B cell (primary cell): ENCODE measurements around the gene TNNT3. TPM values are rescaled to one million over a fixed set of nuclear protein-coding genes. Genes with fewer than 3 reads are reported as not detected.

Experiments
- ATAC-seq: fragments of 200-7000 bp; cut with Tn5 transposase; one replicate; pipeline ENCODE4 v1.10.0; 2021; ENCODE audit warnings: low read depth, mild to moderate bottlenecking, moderate number of reproducible peaks, moderate library complexity
- CTCF ChIA-PET: fragments of 350-600 bp; sonication (Branson Sonifier 250); formaldehyde crosslinking; loops from one replicate; lab custom pipeline; 2021; ENCODE audit warnings: antibody characterized with exemption, inconsistent platforms; lab: Charles Lee
- POLR2A ChIA-PET: fragments of 350-600 bp; sonication (Branson Sonifier 250); formaldehyde crosslinking; loops from one replicate; lab custom pipeline; 2021; ENCODE audit warnings: antibody characterized with exemption; lab: Charles Lee
- DNase-seq: peaks from one replicate; pipeline ENCODE4 v3.0.0; 2013
- H2AFZ ChIP-seq: 2 replicates; pipeline ENCODE4 v1.6.1; 2012; ENCODE audit warnings: mild to moderate bottlenecking, low read depth, low read length; ENCODE audit not compliant: insufficient read depth, poor library complexity, severe bottlenecking
- H3K27ac ChIP-seq, 2 donors: 1 replicate in 1 of 2; 2 replicates in 1 of 2; pipeline ENCODE4 v1.5.1; 2012 to 2013; ENCODE audit warnings: low read length in 2 of 2, mild to moderate bottlenecking in 2 of 2, moderate library complexity in 1 of 2
- H3K27me3 ChIP-seq, 4 experiments: fragments of 200-600 bp in 1 of 4; sonication (generic) in 1 of 4; replicated peaks in 1 of 4; 1 replicate in 2 of 4; 2 replicates in 2 of 4; pipeline versions ENCODE4 v1.6.1 to v1.7.0; 2013 to 2016; ENCODE audit warnings: low read length in 3 of 4, mild to moderate bottlenecking in 2 of 4, mixed read lengths in 1 of 4, moderate library complexity in 1 of 4; ENCODE audit not compliant: insufficient read depth in 4 of 4, control insufficient read depth in 3 of 4; ENCODE audit errors: control extremely low read depth in 1 of 4
- H3K36me3 ChIP-seq, 2 experiments: replicated peaks in 1 of 2; 1 replicate in 1 of 2; 2 replicates in 1 of 2; pipeline versions ENCODE4 v1.6.1 to v1.7.1; 2013; ENCODE audit warnings: low read length in 1 of 2; ENCODE audit not compliant: insufficient read depth in 2 of 2, control insufficient read depth in 1 of 2; ENCODE audit errors: control extremely low read depth in 1 of 2, extremely low read depth in 1 of 2
- H3K4me1 ChIP-seq, 2 donors: fragments of 200-600 bp in 1 of 2; sonication (generic) in 1 of 2; 1 replicate in 1 of 2; 2 replicates in 1 of 2; pipeline versions ENCODE4 v1.5.1 to v1.6.1; 2013 to 2017; ENCODE audit warnings: low read length in 2 of 2; ENCODE audit not compliant: control insufficient read depth in 2 of 2, insufficient read depth in 2 of 2
- H3K4me2 ChIP-seq: replicated peaks from 2 replicates; pipeline ENCODE3; 2012; ENCODE audit warnings: mild to moderate bottlenecking, low read depth, low read length; ENCODE audit not compliant: poor library complexity, severe bottlenecking
- H3K4me3 ChIP-seq, 5 experiments: fragments of 200-600 bp in 1 of 5; sonication (generic) in 1 of 5; 1 replicate in 3 of 5; 2 replicates in 2 of 5; pipeline versions ENCODE4 v1.5.1 to v1.7.0; 2011 to 2016; ENCODE audit warnings: low read length in 4 of 5, mild to moderate bottlenecking in 4 of 5, low read depth in 2 of 5, control low read depth in 1 of 5, moderate library complexity in 1 of 5; ENCODE audit not compliant: insufficient read depth in 1 of 5; ENCODE audit errors: control extremely low read depth in 1 of 5, extremely low read depth in 1 of 5
- H3K79me2 ChIP-seq: fragments of 200-600 bp; sonication (generic); one replicate; pipeline ENCODE4 v1.6.0; 2016; ENCODE audit warnings: low read length; ENCODE audit not compliant: control insufficient read depth, insufficient read depth
- H3K9ac ChIP-seq: fragments of 200-600 bp; sonication (generic); 2 replicates; pipeline ENCODE4 v1.6.1; 2017; ENCODE audit warnings: mild to moderate bottlenecking, low read length, moderate library complexity
- H3K9me3 ChIP-seq, 3 donors: one replicate each; pipeline versions ENCODE4 v1.6.1 to v1.7.1; 2013; ENCODE audit warnings: low read length in 2 of 3; ENCODE audit not compliant: control insufficient read depth in 2 of 3, insufficient read depth in 1 of 3; ENCODE audit errors: control extremely low read depth in 1 of 3
- H4K20me1 ChIP-seq: 2 replicates; pipeline ENCODE4 v1.6.0; 2012; ENCODE audit warnings: mild to moderate bottlenecking, low read length; ENCODE audit not compliant: insufficient read depth, control insufficient read depth, poor library complexity, severe bottlenecking
- H3K27ac Mint-ChIP-seq: one replicate; pipeline ENCODE4 v1.8.0; 2021; ENCODE audit warnings: mixed read lengths
- H3K27me3 Mint-ChIP-seq: one replicate; pipeline ENCODE4 v1.8.0; 2021; ENCODE audit warnings: mixed read lengths
- H3K4me1 Mint-ChIP-seq: one replicate; pipeline ENCODE4 v1.8.0; 2021; ENCODE audit warnings: mixed read lengths
- H3K4me3 Mint-ChIP-seq: one replicate; pipeline ENCODE4 v1.8.0; 2021; ENCODE audit warnings: mixed read lengths
- H3K9me3 Mint-ChIP-seq: one replicate; pipeline ENCODE4 v1.8.0; 2022; ENCODE audit warnings: mixed read lengths; ENCODE audit not compliant: insufficient read depth
- EZH2 ChIP-seq: IDR thresholded peaks from 2 replicates; pipeline ENCODE4 v1.6.1; 2012; ENCODE audit warnings: borderline replicate concordance, low read depth, mild to moderate bottlenecking, moderate library complexity, low read length; ENCODE audit not compliant: insufficient read depth, poor library complexity, severe bottlenecking
- WGBS: methylation state at CpG from one replicate; pipeline ENCODE4 v1.1.5; 2013; ENCODE audit warnings: missing lambda C conversion rate; ENCODE audit not compliant: insufficient coverage; 5-methylcytosine and 5-hydroxymethylcytosine counted together
- intact Hi-C: fragments of 100-400 bp; cut with micrococcal nuclease; formaldehyde crosslinking; loops from one replicate; pipeline ENCODE4 v1.10.0; 2022
- polyA plus RNA-seq: library from polyadenylated mRNA; depleted of rRNA; stranded (reverse); fragments of >200 nt; gene quantifications from 2 replicates; pipeline ENCODE4 v1.2.3, GENCODE V29; 2012
- total RNA-seq, 2 donors: library from RNA; stranded (reverse); fragments of 120-200 nt in 1 of 2; gene quantifications; 1 replicate in 1 of 2; 2 replicates in 1 of 2; pipeline versions ENCODE4 v1.2.3 to v1.2.4, GENCODE V29; 2013 to 2022
- TF ChIP-seq, protein P1 (sequence below): fragments of 200-600 bp; IDR thresholded peaks from one replicate; pipeline ENCODE4 v1.8.0; 2022; ENCODE audit warnings: antibody characterized with exemption, mild to moderate bottlenecking

The TNNT3 gene
- total and polyA plus RNA-seq, 2 donors (not counting 1 experiment from before 2014, with no cell fraction given): 2.5 to 10.0 TPM

- CTCF ChIA-PET: no interaction called here
- intact Hi-C loops: no loop called here
- Histone ChIP-seq H3K27me3 (no peaks in the 10 kb centered on the region), H2AFZ (no peak overlapping the region), H3K27ac (no peak overlapping the region), H3K4me2 (no peak overlapping the region), H3K9ac (no peak overlapping the region), H3K9me3 (no peaks in the 10 kb centered on the region), H3K79me2 (no peaks in the 10 kb centered on the region), H4K20me1 (no peaks in the 10 kb centered on the region), H3K36me3 (no peaks in the 10 kb centered on the region), H3K4me3 (no peak overlapping the region), H3K4me1 (no peaks in the 10 kb centered on the region)
- Mint-ChIP-seq H3K27ac (no peak overlapping the region), H3K9me3 (no peaks in the 10 kb centered on the region), H3K4me1 (no peaks in the 10 kb centered on the region), H3K27me3 (no peaks in the 10 kb centered on the region), H3K4me3 (no peak overlapping the region)
- POLR2A ChIA-PET: no interaction called here
- ATAC-seq (no peak), DNase-seq (no peak)
- TF ChIP-seq, protein P1, sequence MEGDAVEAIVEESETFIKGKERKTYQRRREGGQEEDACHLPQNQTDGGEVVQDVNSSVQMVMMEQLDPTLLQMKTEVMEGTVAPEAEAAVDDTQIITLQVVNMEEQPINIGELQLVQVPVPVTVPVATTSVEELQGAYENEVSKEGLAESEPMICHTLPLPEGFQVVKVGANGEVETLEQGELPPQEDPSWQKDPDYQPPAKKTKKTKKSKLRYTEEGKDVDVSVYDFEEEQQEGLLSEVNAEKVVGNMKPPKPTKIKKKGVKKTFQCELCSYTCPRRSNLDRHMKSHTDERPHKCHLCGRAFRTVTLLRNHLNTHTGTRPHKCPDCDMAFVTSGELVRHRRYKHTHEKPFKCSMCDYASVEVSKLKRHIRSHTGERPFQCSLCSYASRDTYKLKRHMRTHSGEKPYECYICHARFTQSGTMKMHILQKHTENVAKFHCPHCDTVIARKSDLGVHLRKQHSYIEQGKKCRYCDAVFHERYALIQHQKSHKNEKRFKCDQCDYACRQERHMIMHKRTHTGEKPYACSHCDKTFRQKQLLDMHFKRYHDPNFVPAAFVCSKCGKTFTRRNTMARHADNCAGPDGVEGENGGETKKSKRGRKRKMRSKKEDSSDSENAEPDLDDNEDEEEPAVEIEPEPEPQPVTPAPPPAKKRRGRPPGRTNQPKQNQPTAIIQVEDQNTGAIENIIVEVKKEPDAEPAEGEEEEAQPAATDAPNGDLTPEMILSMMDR: no peak
- TF ChIP-seq EZH2: no peak
- WGBS: no CpG with 5 or more reads among the region's 6 CpGs
These were observed 67.5 kb downstream of the TNNT3 start for GRCh38 chr11:1987024-1987423.

- DNase-seq (no peak), ATAC-seq (no peak)
- ChIA-PET POLR2A (no interaction called here), CTCF (no interaction called here)
- Histone ChIP-seq H3K4me3 (no peak overlapping the region), H3K9me3 (no peaks in the 10 kb centered on the region), H3K27ac (no peak overlapping the region), H3K27me3 (no peaks in the 10 kb centered on the region), H3K4me1 (no peaks in the 10 kb centered on the region), H3K79me2 (no peaks in the 10 kb centered on the region), H3K36me3 (no peaks in the 10 kb centered on the region), H3K4me2 (no peak overlapping the region), H2AFZ (no peak overlapping the region), H3K9ac (no peak overlapping the region), H4K20me1 (no peaks in the 10 kb centered on the region)
- Mint-ChIP-seq H3K27ac (no peak overlapping the region), H3K27me3 (no peaks in the 10 kb centered on the region), H3K4me3 (no peak overlapping the region), H3K4me1 (no peaks in the 10 kb centered on the region), H3K9me3 (no peaks in the 10 kb centered on the region)
- no peak for TF ChIP-seq EZH2
- TF ChIP-seq, protein P1: no peak
- intact Hi-C loops: no loop called here
- WGBS: no CpG with 5 or more reads among the region's 11 CpGs
These were observed 68.7 kb downstream of the TNNT3 start for GRCh38 chr11:1988174-1988573.

Other genes starting within 250 kb of the TNNT3 start
- gene KRTAP5-6, start 222.5 kb upstream of the TNNT3 start, total RNA-seq: not detected in 2 replicates
- gene KRTAP5-6, start 222.5 kb upstream of the TNNT3 start, polyA plus RNA-seq: not detected in 2 replicates
- gene IFITM10, start 169.1 kb upstream of the TNNT3 start, total RNA-seq: 1.1 and 1.7 TPM in 2 replicates
- 0.09 and 0.17 TPM in 2 replicates for gene IFITM10, start 169.1 kb upstream of the TNNT3 start, polyA plus RNA-seq
- gene CTSD, start 155.8 kb upstream of the TNNT3 start, total RNA-seq: 80.4 and 83.5 TPM in 2 replicates
- 33.5 and 42.2 TPM in 2 replicates for gene CTSD, start 155.8 kb upstream of the TNNT3 start, polyA plus RNA-seq
- gene SYT8, start 84.7 kb upstream of the TNNT3 start, total RNA-seq: not detected in 2 replicates
- not detected in 2 replicates for gene SYT8, start 84.7 kb upstream of the TNNT3 start, polyA plus RNA-seq
- 1.6 and 2.9 TPM in 2 replicates for gene TNNI2, start 80.7 kb upstream of the TNNT3 start, total RNA-seq
- gene TNNI2, start 80.7 kb upstream of the TNNT3 start, polyA plus RNA-seq: 12.9 and 28.6 TPM in 2 replicates
- gene LSP1, start 66.6 kb upstream of the TNNT3 start, total RNA-seq: 445 and 446 TPM in 2 replicates
- 184 and 249 TPM in 2 replicates for gene LSP1, start 66.6 kb upstream of the TNNT3 start, polyA plus RNA-seq
- not detected in 2 replicates for gene PRR33, start 27.8 kb upstream of the TNNT3 start, total RNA-seq
- not detected in 2 replicates for gene PRR33, start 27.8 kb upstream of the TNNT3 start, polyA plus RNA-seq
- 44.7 and 47.8 TPM in 2 replicates for gene MRPL23, start 27.6 kb downstream of the TNNT3 start, total RNA-seq
- gene MRPL23, start 27.6 kb downstream of the TNNT3 start, polyA plus RNA-seq: 63.2 and 64.8 TPM in 2 replicates
- gene H19, start 78.1 kb downstream of the TNNT3 start, total RNA-seq: not detected in 2 replicates
- gene H19, start 78.1 kb downstream of the TNNT3 start, polyA plus RNA-seq: not detected in 2 replicates
- gene IGF2, start 219.7 kb downstream of the TNNT3 start, total RNA-seq: not detected in 2 replicates
- gene IGF2, start 219.7 kb downstream of the TNNT3 start, polyA plus RNA-seq: not detected in 2 replicates
- gene INS, start 241.5 kb downstream of the TNNT3 start, total RNA-seq: not detected in 2 replicates
- not detected in 2 replicates for gene INS, start 241.5 kb downstream of the TNNT3 start, polyA plus RNA-seq